K562 (cell line): ENCODE data around the gene OR52E2.

Source experiments
- CHD1 ChIP-seq: fragments of 200-600 bp; sonication (generic); IDR thresholded peaks from one replicate; pipeline ENCODE4 v1.6.1; 2012; ENCODE audit warnings: mild to moderate bottlenecking, moderate library complexity, low read length, inconsistent platforms
- KLF13 ChIP-seq: fragments of 450-650 bp; IDR thresholded peaks from 2 replicates; pipeline ENCODE4 v1.6.1; 2016; ENCODE audit warnings: missing genetic modification characterization, low read depth, mild to moderate bottlenecking, missing compliant biosample characterization, moderate library complexity, borderline replicate concordance
- POLR2A ChIP-seq: fragments of 450-650 bp; conservative IDR thresholded peaks from 2 replicates; pipeline ENCODE4 v1.6.1; 2016
- SMC3 ChIP-seq: conservative IDR thresholded peaks from 2 replicates; pipeline ENCODE4 v1.6.1; 2011; ENCODE audit warnings: low read depth, low read length, improper control_type of control experiment; ENCODE audit not compliant: insufficient read depth
- ZKSCAN1 ChIP-seq: fragments of 150-350 bp; IDR thresholded peaks from 2 replicates; pipeline ENCODE4 v1.6.1; 2016; ENCODE audit warnings: low read depth, low read length
- ZNF121 ChIP-seq: sonication (generic); formaldehyde crosslinking; conservative IDR thresholded peaks from 2 replicates; pipeline ENCODE4 v1.8.0; 2022; ENCODE audit warnings: missing genetic modification reagents
- ZNF140 ChIP-seq: fragments of 250-450 bp; sonication (Bioruptor Pico); IDR thresholded peaks from 2 replicates; pipeline ENCODE4 v1.8.0; 2021; ENCODE audit warnings: moderate library complexity, mild to moderate bottlenecking, inconsistent platforms
- TF ChIP-seq, protein P1 (sequence below), 3 experiments: IDR thresholded peaks in 2 of 3; conservative IDR thresholded peaks in 1 of 3; 2 replicates each; pipeline ENCODE4 v1.5.1; 2011 to 2012; ENCODE audit warnings: low read length in 3 of 3, mild to moderate bottlenecking in 3 of 3, control low read depth in 2 of 3, improper control_type of control experiment in 1 of 3, inconsistent platforms in 1 of 3, low read depth in 1 of 3, mixed read lengths in 1 of 3, moderate library complexity in 1 of 3; ENCODE audit not compliant: insufficient read depth in 2 of 3
- TF ChIP-seq, protein P2 (sequence below): fragments of 200-800 bp; sonication (Bioruptor generic); IDR thresholded peaks from 2 replicates; pipeline ENCODE4 v1.6.1; 2016; ENCODE audit warnings: missing genetic modification characterization, missing compliant biosample characterization
- TF ChIP-seq, protein P3 (sequence below): IDR thresholded peaks from 2 replicates; pipeline ENCODE4 v1.6.1; 2012; ENCODE audit warnings: low read depth, low read length, improper control_type of control experiment, borderline replicate concordance

DNA sequence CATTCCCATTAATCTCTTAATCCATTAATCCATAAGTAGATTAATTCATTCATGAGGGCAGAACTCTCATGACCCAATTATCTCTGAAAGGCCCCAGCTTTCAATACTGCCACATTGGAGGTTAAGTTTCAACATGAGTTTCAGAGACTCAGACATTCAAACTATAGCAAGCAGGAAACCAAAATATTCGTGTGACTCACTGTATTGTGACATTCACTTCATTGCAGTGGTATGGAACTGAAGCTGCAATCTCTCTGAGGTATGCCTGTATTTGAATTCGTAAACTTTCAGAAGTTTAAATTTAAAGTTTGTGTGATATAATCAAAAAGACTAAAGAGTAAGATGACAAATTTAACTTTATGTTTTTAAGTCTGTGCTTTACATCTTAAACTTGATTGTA, 16.0 kb downstream of the OR52E2 start:
- TF ChIP-seq POLR2A (no peak), KLF13 (tag) (no peak), ZKSCAN1 (no peak), CHD1 (no peak), ZNF121 (no peak), ZNF140 (CRISPR knock-in tag) (no peak), SMC3 (no peak)
- TF ChIP-seq, protein P1, sequence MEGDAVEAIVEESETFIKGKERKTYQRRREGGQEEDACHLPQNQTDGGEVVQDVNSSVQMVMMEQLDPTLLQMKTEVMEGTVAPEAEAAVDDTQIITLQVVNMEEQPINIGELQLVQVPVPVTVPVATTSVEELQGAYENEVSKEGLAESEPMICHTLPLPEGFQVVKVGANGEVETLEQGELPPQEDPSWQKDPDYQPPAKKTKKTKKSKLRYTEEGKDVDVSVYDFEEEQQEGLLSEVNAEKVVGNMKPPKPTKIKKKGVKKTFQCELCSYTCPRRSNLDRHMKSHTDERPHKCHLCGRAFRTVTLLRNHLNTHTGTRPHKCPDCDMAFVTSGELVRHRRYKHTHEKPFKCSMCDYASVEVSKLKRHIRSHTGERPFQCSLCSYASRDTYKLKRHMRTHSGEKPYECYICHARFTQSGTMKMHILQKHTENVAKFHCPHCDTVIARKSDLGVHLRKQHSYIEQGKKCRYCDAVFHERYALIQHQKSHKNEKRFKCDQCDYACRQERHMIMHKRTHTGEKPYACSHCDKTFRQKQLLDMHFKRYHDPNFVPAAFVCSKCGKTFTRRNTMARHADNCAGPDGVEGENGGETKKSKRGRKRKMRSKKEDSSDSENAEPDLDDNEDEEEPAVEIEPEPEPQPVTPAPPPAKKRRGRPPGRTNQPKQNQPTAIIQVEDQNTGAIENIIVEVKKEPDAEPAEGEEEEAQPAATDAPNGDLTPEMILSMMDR (IDR thresholded peaks at IDR 0.05 in 2 of 3, conservative IDR thresholded peaks at IDR 0.05 in 1 of 3; ENCODE audit: insufficient read depth in 2 of 3, low read depth in 1 of 3, low read length in 3 of 3), result no peak
- TF ChIP-seq, protein P2, sequence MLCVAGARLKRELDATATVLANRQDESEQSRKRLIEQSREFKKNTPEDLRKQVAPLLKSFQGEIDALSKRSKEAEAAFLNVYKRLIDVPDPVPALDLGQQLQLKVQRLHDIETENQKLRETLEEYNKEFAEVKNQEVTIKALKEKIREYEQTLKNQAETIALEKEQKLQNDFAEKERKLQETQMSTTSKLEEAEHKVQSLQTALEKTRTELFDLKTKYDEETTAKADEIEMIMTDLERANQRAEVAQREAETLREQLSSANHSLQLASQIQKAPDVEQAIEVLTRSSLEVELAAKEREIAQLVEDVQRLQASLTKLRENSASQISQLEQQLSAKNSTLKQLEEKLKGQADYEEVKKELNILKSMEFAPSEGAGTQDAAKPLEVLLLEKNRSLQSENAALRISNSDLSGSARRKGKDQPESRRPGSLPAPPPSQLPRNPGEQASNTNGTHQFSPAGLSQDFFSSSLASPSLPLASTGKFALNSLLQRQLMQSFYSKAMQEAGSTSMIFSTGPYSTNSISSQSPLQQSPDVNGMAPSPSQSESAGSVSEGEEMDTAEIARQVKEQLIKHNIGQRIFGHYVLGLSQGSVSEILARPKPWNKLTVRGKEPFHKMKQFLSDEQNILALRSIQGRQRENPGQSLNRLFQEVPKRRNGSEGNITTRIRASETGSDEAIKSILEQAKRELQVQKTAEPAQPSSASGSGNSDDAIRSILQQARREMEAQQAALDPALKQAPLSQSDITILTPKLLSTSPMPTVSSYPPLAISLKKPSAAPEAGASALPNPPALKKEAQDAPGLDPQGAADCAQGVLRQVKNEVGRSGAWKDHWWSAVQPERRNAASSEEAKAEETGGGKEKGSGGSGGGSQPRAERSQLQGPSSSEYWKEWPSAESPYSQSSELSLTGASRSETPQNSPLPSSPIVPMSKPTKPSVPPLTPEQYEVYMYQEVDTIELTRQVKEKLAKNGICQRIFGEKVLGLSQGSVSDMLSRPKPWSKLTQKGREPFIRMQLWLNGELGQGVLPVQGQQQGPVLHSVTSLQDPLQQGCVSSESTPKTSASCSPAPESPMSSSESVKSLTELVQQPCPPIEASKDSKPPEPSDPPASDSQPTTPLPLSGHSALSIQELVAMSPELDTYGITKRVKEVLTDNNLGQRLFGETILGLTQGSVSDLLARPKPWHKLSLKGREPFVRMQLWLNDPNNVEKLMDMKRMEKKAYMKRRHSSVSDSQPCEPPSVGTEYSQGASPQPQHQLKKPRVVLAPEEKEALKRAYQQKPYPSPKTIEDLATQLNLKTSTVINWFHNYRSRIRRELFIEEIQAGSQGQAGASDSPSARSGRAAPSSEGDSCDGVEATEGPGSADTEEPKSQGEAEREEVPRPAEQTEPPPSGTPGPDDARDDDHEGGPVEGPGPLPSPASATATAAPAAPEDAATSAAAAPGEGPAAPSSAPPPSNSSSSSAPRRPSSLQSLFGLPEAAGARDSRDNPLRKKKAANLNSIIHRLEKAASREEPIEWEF (CRISPR knock-in tag), result no peak
- TF ChIP-seq, protein P3, sequence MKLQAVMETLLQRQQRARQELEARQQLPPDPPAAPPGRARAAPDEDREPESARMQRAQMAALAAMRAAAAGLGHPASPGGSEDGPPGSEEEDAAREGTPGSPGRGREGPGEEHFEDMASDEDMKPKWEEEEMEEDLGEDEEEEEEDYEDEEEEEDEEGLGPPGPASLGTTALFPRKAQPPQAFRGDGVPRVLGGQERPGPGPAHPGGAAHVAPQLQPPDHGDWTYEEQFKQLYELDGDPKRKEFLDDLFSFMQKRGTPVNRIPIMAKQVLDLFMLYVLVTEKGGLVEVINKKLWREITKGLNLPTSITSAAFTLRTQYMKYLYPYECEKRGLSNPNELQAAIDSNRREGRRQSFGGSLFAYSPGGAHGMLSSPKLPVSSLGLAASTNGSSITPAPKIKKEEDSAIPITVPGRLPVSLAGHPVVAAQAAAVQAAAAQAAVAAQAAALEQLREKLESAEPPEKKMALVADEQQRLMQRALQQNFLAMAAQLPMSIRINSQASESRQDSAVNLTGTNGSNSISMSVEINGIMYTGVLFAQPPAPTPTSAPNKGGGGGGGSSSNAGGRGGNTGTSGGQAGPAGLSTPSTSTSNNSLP, result no peak
